ENCODE data around the gene SMIM24. TPM values are rescaled to one million over a fixed set of nuclear protein-coding genes. Genes with fewer than 3 reads are reported as not detected.

The SMIM24 gene
- total RNA-seq, 1 donor from 2014 or later = 1.3 TPM

DNA sequence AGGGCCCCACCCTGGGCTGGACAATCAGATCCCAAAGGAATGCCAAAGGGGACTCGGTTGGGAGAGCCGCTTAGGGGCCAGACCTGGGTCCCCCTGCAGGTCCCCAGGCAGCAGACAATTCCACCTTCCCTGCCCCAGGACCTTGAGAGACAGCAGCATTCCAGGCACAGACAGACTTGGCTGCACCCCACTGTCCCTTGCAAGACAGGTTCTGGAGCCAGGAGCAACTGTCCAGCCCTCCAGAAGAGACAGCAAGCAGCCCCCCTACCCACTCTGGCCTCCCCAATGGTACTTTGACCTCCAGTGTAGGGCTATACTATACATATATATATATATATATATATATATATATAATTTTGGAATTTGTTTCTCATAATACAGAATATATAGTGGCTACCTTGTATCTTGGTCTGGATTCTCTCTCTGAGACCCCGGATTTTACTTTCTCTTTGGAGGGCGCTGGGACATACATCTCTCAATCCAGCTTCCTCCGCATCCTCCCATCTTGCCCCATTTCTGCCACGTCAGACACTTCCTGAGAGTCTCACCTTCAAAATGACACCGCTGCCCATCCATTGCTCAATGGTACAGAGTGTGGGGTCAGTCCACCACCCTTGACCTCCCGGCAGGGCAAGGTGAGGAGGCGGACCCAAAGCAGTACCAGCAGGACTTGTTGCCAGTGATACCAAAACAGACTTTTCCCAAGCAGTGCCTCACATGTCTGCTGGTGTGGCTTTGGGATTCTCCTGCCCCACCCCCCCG is 12.7 kb downstream of the SMIM24 start:
- DNase-seq (ENCODE audit: low spot score, unreplicated experiment) = no peak
- TF ChIP-seq, protein P1, sequence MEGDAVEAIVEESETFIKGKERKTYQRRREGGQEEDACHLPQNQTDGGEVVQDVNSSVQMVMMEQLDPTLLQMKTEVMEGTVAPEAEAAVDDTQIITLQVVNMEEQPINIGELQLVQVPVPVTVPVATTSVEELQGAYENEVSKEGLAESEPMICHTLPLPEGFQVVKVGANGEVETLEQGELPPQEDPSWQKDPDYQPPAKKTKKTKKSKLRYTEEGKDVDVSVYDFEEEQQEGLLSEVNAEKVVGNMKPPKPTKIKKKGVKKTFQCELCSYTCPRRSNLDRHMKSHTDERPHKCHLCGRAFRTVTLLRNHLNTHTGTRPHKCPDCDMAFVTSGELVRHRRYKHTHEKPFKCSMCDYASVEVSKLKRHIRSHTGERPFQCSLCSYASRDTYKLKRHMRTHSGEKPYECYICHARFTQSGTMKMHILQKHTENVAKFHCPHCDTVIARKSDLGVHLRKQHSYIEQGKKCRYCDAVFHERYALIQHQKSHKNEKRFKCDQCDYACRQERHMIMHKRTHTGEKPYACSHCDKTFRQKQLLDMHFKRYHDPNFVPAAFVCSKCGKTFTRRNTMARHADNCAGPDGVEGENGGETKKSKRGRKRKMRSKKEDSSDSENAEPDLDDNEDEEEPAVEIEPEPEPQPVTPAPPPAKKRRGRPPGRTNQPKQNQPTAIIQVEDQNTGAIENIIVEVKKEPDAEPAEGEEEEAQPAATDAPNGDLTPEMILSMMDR (IDR thresholded peaks at IDR 0.05; ENCODE audit: unreplicated experiment) = no peak
- Mint-ChIP-seq H3K27ac (no peak overlapping the region), H3K9me3 (ENCODE audit: low read depth) (peaks cover 3% of the 10 kb centered on the region), H3K4me3 (ENCODE audit: low read depth) (no peak overlapping the region), H3K27me3 (peaks cover 52% of the 10 kb centered on the region), H3K4me1 (ENCODE audit: low read depth) (peaks cover 3% of the 10 kb centered on the region), H3K36me3 (ENCODE audit: insufficient read depth) (no peaks in the 10 kb centered on the region)

- Mint-ChIP-seq H3K27me3 (peaks cover 56% of the 10 kb centered on the region), H3K4me3 (ENCODE audit: low read depth) (no peak overlapping the region), H3K27ac (no peak overlapping the region), H3K36me3 (ENCODE audit: insufficient read depth) (no peaks in the 10 kb centered on the region), H3K4me1 (ENCODE audit: low read depth) (peaks cover 3% of the 10 kb centered on the region), H3K9me3 (ENCODE audit: low read depth) (peaks cover 3% of the 10 kb centered on the region)
- TF ChIP-seq, protein P1 (IDR thresholded peaks at IDR 0.05; ENCODE audit: unreplicated experiment) = no peak
- DNase-seq (ENCODE audit: low spot score, unreplicated experiment) = no peak
Measured at GRCh38 chr19:3466635-3467034, 13.7 kb downstream of the SMIM24 start.

DNA sequence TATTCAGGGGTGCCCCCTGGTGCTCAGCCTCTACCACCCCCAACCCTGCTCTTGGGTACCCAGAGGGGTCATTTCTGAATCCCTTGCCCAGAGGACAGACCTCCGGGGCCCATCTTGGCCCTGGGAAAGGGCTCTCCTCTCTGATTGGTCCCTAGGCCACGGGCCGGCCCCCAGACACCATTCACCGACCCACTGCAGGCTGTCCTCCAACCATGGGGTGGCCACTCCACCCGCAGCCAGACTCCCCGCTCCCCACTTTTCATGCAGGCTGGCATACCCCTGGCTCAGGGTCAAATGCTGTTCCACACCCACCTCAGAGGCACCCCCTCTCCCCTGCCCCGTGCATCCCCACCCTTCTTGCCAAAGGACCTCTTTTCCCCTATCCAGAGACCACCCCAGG is 14.8 kb downstream of the SMIM24 start:
- peaks cover 3% of the 10 kb centered on the region for H3K9me3 Mint-ChIP-seq (ENCODE audit: low read depth)
- peaks cover 53% of the 10 kb centered on the region for H3K27me3 Mint-ChIP-seq
- H3K27ac Mint-ChIP-seq = no peak overlapping the region
- TF ChIP-seq, protein P1 (IDR thresholded peaks at IDR 0.05; ENCODE audit: unreplicated experiment) = no peak
- peaks cover 3% of the 10 kb centered on the region for H3K4me1 Mint-ChIP-seq (ENCODE audit: low read depth)
- no peaks in the 10 kb centered on the region for H3K36me3 Mint-ChIP-seq (ENCODE audit: insufficient read depth)
- H3K4me3 Mint-ChIP-seq (ENCODE audit: low read depth) = no peak overlapping the region
- DNase-seq (ENCODE audit: low spot score, unreplicated experiment) = no peak

GRCh38 chr19:3464587-3465235 is 15.6 kb downstream of the SMIM24 start:
- Mint-ChIP-seq H3K27ac (no peak overlapping the region), H3K27me3 (peaks cover 49% of the 10 kb centered on the region), H3K4me1 (ENCODE audit: low read depth) (peaks cover 3% of the 10 kb centered on the region), H3K36me3 (ENCODE audit: insufficient read depth) (no peaks in the 10 kb centered on the region), H3K4me3 (ENCODE audit: low read depth) (no peak overlapping the region), H3K9me3 (ENCODE audit: low read depth) (peaks cover 3% of the 10 kb centered on the region)
- TF ChIP-seq, protein P1 (IDR thresholded peaks at IDR 0.05; ENCODE audit: unreplicated experiment) = no peak
- no peak for DNase-seq (ENCODE audit: low spot score, unreplicated experiment)

DNA sequence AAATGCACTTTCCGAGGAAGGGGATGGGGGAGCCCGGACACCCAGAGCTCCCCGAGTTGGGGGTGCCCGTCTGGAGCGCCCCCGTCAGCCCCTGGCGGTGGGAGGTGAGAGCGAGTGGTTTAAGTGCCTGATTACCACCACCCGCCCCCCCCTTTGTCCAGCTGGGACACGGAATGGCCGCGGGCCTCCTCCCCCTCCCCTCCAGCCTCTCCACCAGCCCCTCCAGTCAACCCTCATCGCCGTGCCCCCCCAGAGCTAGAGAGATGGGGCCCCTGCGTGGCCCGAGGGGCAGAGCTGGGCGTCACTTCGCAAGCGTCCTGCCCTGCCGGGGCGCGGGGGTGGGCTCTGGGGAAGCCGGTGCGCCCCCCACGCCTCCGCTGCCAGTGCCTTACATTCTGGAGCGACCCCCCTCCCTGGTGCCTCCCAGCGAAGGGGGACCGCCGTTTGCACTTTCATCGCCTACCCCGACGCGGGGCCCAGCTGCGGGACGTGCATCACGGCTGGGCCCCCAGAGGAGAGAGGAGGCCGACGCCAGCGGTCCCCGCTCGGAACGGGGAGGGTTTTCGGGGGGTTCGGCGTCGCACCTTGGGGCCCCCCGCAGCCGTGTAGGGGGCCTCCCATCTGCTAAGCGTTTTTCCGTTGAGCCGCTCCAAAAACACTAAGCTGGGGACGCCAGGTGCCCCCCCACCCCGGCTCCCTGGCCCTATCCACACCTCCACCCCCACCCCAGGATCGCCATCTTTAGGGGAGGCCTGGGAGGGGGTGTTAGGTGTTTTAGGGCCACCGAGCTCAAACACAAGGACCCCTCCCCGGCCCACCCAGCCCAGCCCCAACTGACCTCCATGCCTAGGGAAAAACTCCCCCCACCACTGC is 16.4 kb downstream of the SMIM24 start:
- peaks cover 3% of the 10 kb centered on the region for H3K4me1 Mint-ChIP-seq (ENCODE audit: low read depth)
- H3K36me3 Mint-ChIP-seq (ENCODE audit: insufficient read depth) = no peaks in the 10 kb centered on the region
- no peak overlapping the region for H3K27ac Mint-ChIP-seq
- H3K27me3 Mint-ChIP-seq = peaks cover 45% of the 10 kb centered on the region
- H3K9me3 Mint-ChIP-seq (ENCODE audit: low read depth) = peaks cover 3% of the 10 kb centered on the region
- no peak for DNase-seq (ENCODE audit: low spot score, unreplicated experiment)
- TF ChIP-seq, protein P1 (IDR thresholded peaks at IDR 0.05; ENCODE audit: unreplicated experiment) = no peak
- H3K4me3 Mint-ChIP-seq (ENCODE audit: low read depth) = no peak overlapping the region
